M059J (cell line): ENCODE results near the gene SLC39A13. TPM values are rescaled to one million over a fixed set of nuclear protein-coding genes. Genes with fewer than 3 reads are reported as not detected.

Experiments
- DNase-seq: peaks from one replicate; pipeline ENCODE4 v3.0.0-alpha.2; 2012; ENCODE audit warnings: low read depth
- total RNA-seq: library from RNA; depleted of rRNA; stranded (reverse); fragments of >200 nt; shearing (Covaris generic); gene quantifications from 2 replicates; pipeline ENCODE4 v1.2.3, GENCODE V29; 2014

The SLC39A13 gene
- total RNA-seq, 1 experiment from 2014 or later: 43.9 TPM

DNA sequence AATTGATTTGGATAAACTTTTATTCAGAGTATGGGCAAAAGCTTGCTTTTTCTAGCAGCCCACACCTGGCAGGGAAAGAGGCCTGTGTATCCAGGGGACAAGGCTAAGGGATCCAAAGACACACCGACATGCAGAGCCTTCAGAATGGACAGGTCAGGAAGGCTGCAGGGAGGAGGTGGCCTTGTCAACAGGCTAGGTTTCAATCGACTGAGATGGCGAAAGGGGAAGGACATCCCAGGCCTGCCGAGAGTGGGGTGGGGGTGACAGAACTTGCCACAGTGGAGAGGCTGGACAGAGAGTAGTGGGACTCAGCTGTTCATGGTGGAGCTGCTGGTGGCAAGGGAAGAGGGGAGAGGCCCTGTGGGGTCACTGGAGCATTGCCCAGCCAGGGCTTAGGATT lies 5.3 kb upstream of the SLC39A13 start:
- no peak for DNase-seq

DNA sequence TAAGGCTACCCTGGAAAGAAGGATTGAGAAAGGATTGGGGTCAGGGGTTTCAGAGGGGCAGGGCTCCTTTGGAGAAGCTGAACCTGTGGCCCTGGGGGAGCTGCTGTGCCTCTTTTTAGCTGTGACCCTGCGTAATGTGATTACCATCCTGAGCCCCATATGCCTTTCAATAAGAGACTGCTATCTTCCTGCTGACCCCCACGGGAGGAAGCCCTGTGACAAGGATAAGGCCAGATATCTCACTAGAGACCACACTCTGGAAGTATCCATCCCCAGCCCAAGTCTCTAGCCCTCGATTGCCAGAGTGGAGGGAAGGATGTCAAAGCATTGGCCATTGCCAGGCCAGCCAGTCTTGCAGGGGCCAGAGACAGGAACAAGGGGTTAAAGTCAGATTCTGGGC lies 4.8 kb upstream of the SLC39A13 start:
- no peak for DNase-seq

GRCh38 chr11:47406896-47407745 lies 1.3 kb upstream of the SLC39A13 start:
- DNase-seq: no peak

DNA sequence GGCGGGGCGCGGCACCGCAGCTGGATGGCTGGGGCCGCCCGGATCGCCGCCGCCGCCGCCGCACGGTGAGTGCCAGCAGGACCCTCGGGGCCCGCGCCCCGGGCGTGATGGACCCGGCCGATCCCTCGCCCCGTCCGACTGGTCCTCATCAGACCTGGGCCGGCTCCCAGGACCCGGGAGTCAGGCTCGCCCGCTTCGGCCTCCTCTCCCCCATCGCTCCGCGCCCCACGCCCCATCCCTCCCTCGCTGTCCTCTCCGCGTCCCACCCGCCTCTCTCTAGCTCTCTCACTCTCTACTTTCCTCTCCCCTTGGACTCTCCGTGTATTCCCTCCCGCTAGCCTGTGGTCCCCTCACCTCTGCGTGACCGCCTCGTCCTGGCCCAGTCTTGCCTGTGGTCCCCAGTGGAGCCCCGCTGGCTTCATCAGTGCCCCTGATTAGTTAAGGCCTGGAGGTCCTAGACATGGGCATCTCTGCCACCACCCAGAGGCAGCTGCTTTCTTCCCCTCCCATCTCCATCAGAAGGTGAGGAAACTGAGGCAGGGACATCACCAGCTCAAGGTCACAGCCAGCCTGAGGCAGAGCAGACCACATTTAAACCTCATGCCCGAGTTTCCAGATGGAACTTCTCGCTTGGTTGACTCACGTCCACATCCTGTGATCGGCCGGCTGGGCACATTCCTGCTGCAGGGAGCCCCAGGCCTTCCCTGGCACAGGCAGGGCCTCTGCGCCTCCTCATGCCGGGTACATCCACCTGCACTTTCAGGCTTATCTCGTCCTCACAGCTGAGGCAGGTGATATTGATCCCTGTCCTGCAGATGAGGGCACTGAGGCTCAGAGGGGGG lies 429 bp downstream of the SLC39A13 start:
- peak; percentile 92 for DNase-seq

DNA sequence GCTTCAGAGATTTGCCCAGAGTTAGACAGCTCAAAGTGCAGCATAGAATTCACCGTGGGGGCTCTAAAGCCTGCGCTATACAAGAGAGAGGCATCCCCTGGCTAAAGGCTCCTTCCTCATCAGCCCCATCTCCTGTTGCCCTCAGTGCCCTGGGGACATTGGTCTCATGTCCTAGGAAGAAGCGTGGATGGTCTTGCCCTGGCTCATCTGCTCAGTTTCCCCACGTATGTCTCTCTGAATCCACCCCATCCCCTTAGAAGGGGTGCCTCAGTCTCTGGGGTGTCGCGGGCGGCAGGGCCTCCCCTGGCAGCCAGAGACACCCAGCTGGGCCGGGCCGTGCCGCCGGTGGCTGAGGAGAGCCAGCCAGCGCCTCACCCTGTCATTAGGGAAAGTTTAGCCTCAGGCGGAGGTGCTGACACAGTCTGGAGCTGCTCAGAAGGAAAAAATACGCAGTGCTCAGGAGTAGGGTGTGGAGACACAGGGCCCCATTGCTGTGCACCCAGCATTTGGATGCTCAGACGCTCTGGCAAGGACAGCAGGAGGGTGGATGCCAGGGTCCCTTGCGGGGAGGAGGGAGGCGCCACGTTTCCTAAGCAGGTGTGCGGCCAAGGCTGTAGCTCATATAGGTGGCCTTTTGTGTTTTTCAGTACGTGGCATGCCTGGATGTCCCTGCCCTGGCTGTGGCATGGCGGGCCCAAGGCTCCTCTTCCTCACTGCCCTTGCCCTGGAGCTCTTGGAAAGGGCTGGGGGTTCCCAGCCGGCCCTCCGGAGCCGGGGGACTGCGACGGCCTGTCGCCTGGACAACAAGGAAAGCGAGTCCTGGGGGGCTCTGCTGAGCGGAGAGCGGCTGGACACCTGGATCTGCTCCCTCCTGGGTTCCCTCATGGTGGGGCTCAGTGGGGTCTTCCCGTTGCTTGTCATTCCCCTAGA lies 1.3 kb downstream of the SLC39A13 start:
- DNase-seq: peak; percentile 36

DNA sequence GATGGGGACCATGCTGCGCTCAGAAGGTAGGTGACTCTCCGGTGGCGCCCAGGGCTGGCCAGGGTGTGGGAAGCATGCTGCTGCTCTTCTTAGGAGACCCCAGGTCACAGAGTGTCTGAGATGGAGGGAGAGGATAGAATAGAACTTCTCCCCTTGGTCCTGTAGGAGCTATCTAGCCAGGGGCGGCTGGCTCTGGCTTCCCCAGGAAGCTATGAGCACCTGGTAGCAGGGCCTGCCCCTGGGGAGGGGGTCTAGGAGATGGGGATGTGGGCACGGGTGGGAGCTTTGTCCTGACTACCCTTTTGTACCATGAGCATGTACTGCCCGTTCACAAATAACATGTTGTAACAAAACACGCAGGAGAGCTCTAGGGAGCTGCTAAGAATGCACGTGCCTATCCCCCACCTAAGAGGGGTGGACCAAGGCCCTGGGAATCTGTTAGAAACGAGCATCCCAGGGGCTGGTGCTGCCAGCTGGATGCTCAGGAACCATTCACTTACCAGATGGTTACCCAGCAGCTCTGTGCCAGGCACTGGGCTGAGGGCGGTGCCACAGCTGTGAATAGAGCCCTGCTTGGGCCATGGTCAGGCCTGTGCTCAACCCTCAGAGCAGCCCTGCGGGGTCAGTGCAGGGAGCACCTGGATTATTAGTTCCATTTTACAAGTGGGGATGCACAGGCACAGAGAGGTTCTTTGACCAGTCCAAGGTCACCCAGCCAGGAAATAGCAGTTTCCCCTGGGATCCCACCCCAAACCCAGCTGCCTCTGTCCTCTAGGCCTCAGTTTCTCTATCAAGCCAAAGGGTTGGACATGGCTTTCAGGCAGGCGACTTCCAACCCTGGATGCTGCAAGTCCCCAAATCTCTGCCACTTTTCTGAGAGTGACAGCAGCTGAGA lies 2.2 kb downstream of the SLC39A13 start:
- no peak for DNase-seq

DNA sequence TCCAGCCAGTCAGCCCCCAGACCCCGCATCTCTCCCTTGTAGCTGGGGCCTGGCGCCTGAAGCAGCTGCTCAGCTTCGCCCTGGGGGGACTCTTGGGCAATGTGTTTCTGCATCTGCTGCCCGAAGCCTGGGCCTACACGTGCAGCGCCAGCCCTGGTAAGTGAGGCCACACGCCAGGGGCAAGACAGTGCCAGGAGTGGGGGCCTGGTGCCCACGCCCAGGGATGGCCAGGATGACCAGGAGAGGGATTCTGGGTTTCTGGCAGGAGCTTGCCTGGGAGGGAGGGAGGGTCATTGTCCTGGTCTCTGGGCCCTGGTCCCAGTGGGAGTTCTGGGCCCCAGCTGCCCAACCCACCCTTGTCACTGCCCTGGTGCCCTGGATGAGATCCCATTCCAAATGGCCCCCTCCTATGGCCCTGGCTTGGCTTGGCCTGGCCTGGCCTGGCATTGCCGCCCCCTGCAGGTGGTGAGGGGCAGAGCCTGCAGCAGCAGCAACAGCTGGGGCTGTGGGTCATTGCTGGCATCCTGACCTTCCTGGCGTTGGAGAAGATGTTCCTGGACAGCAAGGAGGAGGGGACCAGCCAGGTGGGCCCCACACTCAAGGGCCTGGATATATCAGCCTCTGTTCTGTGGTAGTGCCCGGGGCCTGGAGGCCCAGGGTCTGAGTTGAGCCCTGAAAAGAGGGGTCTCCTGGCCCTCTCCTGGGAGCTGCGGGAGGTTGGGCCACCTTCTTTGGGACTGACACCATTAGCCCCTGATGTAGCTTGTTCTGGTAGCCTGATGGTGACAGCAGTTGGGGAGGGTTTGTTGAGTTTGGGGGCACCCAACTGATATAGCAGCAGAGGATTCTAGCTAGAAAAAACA lies 3.7 kb downstream of the SLC39A13 start:
- DNase-seq: peak; percentile 38

GRCh38 chr11:47413351-47413750 lies 5.0 kb downstream of the SLC39A13 start:
- no peak for DNase-seq

GRCh38 chr11:47413908-47414684 lies 5.7 kb downstream of the SLC39A13 start:
- no peak for DNase-seq

DNA sequence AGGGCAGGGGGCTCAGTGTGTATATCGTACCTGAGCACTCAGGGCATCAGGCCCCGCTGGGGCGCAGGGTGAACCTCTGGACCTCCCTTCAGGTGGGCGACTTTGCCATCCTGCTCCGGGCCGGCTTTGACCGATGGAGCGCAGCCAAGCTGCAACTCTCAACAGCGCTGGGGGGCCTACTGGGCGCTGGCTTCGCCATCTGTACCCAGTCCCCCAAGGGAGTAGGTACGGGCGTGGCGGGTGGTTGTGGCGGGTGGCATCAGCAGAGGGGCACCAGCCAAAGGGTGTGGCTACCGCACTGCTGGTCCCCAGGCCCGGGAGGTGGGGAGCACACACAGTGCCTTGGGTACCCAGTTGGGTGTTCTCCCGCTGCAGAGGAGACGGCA lies 6.3 kb downstream of the SLC39A13 start:
- DNase-seq: no peak

DNA sequence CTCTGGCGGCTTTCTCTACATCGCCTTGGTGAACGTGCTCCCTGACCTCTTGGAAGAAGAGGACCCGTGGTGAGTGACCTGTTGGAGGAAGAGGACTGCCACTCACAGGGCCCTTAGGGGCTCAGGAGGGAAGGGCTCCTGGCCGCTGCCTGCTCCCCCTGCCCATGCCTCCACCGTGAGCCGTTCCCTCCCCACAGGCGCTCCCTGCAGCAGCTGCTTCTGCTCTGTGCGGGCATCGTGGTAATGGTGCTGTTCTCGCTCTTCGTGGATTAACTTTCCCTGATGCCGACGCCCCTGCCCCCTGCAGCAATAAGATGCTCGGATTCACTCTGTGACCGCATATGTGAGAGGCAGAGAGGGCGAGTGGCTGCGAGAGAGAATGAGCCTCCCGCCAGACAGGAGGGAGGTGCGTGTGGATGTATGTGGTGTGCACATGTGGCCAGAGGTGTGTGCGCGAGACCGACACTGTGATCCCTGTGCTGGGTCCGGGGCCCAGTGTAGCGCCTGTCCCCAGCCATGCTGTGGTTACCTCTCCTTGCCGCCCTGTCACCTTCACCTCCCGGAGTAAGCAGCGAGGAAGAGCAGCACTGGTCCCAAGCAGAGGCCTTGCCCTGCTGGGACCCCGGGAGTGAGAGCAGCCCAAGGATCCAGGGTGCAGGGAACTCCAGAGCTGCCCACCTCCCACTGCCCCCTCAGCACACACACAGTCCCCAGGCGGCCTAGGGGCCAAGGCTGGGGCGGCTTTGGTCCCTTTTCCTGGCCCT lies 6.9 kb downstream of the SLC39A13 start:
- DNase-seq: no peak

GRCh38 chr11:47415949-47416472 lies 7.6 kb downstream of the SLC39A13 start:
- DNase-seq: peak; percentile 97

- no peak for DNase-seq
Measured at GRCh38 chr11:47417712-47418111, 9.3 kb downstream of the SLC39A13 start.

- peak; percentile 33 for DNase-seq
Measured at GRCh38 chr11:47418454-47419259, 10.3 kb downstream of the SLC39A13 start.

DNA sequence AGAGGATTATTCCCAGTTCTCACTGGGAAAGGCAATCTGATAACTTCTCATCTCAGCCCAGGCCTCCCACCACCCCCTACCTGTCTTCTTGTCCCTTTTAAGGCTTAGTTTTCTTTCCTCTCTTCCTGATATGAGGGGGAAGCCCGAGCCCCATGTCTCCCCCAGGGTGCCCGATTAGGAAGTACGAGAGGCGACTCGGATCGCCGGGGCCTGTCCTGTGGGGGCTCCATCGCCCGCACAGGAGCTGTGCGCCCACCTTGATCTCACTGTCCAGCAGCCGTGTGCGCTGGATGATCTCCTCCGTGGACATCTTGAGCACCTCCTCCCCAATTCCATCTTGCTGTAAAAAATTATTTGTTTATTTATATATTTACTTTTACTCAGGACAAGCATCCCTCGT lies 17.2 kb downstream of the SLC39A13 start:
- DNase-seq: no peak

DNA sequence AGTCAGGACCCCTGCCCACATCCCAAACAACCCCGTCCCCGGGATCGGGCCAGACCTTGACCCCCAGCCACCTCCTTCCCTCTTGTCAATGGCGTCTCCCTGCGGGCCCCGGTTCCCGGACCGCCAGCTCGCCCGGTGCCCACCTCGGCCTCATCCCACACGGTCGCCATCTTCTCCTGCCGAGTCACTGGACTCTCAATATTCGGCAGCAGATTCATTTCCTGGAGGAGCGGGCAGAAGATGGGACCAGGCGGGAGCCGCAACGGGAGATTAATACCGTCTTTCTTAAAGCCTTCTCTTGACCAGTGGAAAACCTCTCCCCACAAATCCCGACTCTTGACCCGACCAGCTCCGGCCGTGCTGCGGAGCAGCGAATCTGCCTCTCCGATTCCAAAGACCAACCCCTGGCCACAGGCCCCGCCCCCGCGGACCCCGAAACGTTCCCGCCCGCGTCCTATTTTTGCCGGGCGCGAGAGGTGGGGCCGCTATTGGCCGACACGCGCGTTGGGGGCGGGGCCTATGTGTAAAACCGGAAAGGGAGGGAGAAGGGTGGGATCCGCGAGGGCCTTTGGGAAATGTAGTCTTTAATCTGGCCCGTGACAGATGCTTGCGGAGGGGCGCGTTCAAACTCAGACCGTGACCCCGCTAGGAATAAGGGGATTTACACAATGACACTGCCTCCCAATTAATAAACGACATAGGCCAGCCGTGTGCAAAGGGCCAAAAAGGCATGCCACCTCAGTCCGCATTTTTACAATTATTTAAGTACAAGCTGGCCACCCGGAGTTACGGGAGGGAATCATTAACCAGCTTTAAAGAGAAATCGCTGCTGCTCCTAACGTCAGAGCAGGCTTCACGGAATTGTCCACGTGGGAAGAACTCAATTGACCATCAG lies 17.9 kb downstream of the SLC39A13 start, which contains the start of gene PSMC3:
PSMC3 (minus strand) TSS at position 378 of the 895 bp plus-strand sequence; CDS start at position 218, 160 bp downstream.
- peak; percentile 95 for DNase-seq
